ENCODE results near the gene CTDNEP1. TPM values are rescaled to one million over a fixed set of nuclear protein-coding genes. Genes with fewer than 3 reads are reported as not detected.
A peak's percentile ranks its signal among the peaks of the same experiment; 100 is the strongest.

CTDNEP1 gene
- total RNA-seq, 2 experiments from 2014 or later = 155 to 164 TPM

- DNase-seq = no peak
- ChIA-PET CTCF (interaction anchor here (4.2 kb wide), 1 partner anchor 20 kb away, joined by 34 read pairs; the partner anchor contains the start of gene PHF23), POLR2A (interaction anchor here (0.6 to 3.2 kb wide), 4 partner anchors 21 to 172 kb away, joined by 4 to 19 read pairs (median 4); partner anchors contain the start of genes GABARAP and PHF23)
- Mint-ChIP-seq H3K27me3 (peaks cover 1% of the 10 kb centered on the region), H3K4me1 (ENCODE audit: low read depth) (peaks cover 67% of the 10 kb centered on the region), H3K27ac (no peak overlapping the region), H3K9me3 (no peaks in the 10 kb centered on the region), H3K36me3 (peaks cover 15% of the 10 kb centered on the region), H3K4me3 (no peak overlapping the region)
- intact Hi-C loops (cut with micrococcal nuclease) = no loop called here
Observed at GRCh38 chr17:7218166-7218565, 33.4 kb downstream of the CTDNEP1 start.

GRCh38 chr17:7217113-7217987 is 34.2 kb downstream of the CTDNEP1 start:
- intact Hi-C loops (cut with micrococcal nuclease) = no loop called here
- CTCF ChIA-PET = no interaction called here
- no peaks in the 10 kb centered on the region for H3K9me3 Mint-ChIP-seq

GRCh38 chr17:7216242-7217112 is 35.1 kb downstream of the CTDNEP1 start:
- peak overlapping the region; percentile 33 for H3K4me3 Mint-ChIP-seq
- ChIA-PET POLR2A (interaction anchor here (0.5 kb wide), 1 partner anchor 1011 kb away, joined by 3 read pairs; no protein-coding TSS in a partner anchor), CTCF (no interaction called here)
- peaks cover 65% of the 10 kb centered on the region for H3K4me1 Mint-ChIP-seq (ENCODE audit: low read depth)
- H3K36me3 Mint-ChIP-seq = peaks cover 4% of the 10 kb centered on the region
- no peak for DNase-seq
- H3K9me3 Mint-ChIP-seq = no peaks in the 10 kb centered on the region
- intact Hi-C loops (cut with micrococcal nuclease) = no loop called here
- peak overlapping the region; percentile 62 for H3K27ac Mint-ChIP-seq
- peaks cover 7% of the 10 kb centered on the region for H3K27me3 Mint-ChIP-seq

More at GRCh38 chr17:7217113-7217987, 34.2 kb downstream of the CTDNEP1 start:
- Mint-ChIP-seq H3K4me3 (peak overlapping the region; percentile 55), H3K27me3 (peaks cover 1% of the 10 kb centered on the region), H3K27ac (peak overlapping the region; percentile 38), H3K4me1 (ENCODE audit: low read depth) (peaks cover 67% of the 10 kb centered on the region), H3K36me3 (peaks cover 9% of the 10 kb centered on the region)
- POLR2A ChIA-PET = interaction anchor here (0.6 kb wide), 1 partner anchor 89 kb away, joined by 4 read pairs; no protein-coding TSS in a partner anchor
- peak; percentile 42 for DNase-seq

- H3K4me3 Mint-ChIP-seq = no peak overlapping the region
- H3K4me1 Mint-ChIP-seq (ENCODE audit: low read depth) = peaks cover 58% of the 10 kb centered on the region
- ChIA-PET CTCF (interaction anchor here (2.0 kb wide), 1 partner anchor 114 kb away, joined by 5 read pairs; the partner anchor contains the start of gene NEURL4), POLR2A (interaction anchor here (0.5 kb wide), 1 partner anchor 1011 kb away, joined by 3 read pairs; no protein-coding TSS in a partner anchor)
- peaks cover 7% of the 10 kb centered on the region for H3K27me3 Mint-ChIP-seq
- intact Hi-C loops (cut with micrococcal nuclease) = loop anchor here (2.0 kb wide), 1 partner anchor 91 kb away; the partner anchor contains the start of gene EIF5A
- DNase-seq = no peak
- no peaks in the 10 kb centered on the region for H3K9me3 Mint-ChIP-seq
- H3K36me3 Mint-ChIP-seq = no peaks in the 10 kb centered on the region
- H3K27ac Mint-ChIP-seq = no peak overlapping the region
Observed at GRCh38 chr17:7215652-7216180, 35.8 kb downstream of the CTDNEP1 start.

GRCh38 chr17:7215136-7215638 is 36.3 kb downstream of the CTDNEP1 start:
- Mint-ChIP-seq H3K27me3 (peaks cover 7% of the 10 kb centered on the region), H3K9me3 (no peaks in the 10 kb centered on the region), H3K4me1 (ENCODE audit: low read depth) (peaks cover 53% of the 10 kb centered on the region), H3K36me3 (no peaks in the 10 kb centered on the region), H3K27ac (peak overlapping the region; percentile 89), H3K4me3 (peak overlapping the region; percentile 85)
- no peak for DNase-seq
- ChIA-PET POLR2A (interaction anchor here (1.0 to 1.7 kb wide), 2 partner anchors 10 to 180 kb away, joined by 4 to 7 read pairs; partner anchors contain the start of gene SLC16A13), CTCF (interaction anchor here (1.2 to 2.4 kb wide), 5 partner anchors 19 to 169 kb away, joined by 4 to 10 read pairs (median 5); partner anchors contain the start of genes DVL2 and NEURL4)
- intact Hi-C loops (cut with micrococcal nuclease) = loop anchor here (2.0 kb wide), 1 partner anchor 92 kb away; the partner anchor contains the start of gene EIF5A

GRCh38 chr17:7214300-7215135 is 37.0 kb downstream of the CTDNEP1 start:
- no peaks in the 10 kb centered on the region for H3K36me3 Mint-ChIP-seq
- peaks cover 52% of the 10 kb centered on the region for H3K4me1 Mint-ChIP-seq (ENCODE audit: low read depth)
- peak; percentile 100 for DNase-seq
- peak overlapping the region; percentile 89 for H3K27ac Mint-ChIP-seq
- H3K27me3 Mint-ChIP-seq = peaks cover 7% of the 10 kb centered on the region
- ChIA-PET CTCF (interaction anchor here (1.0 to 2.4 kb wide), 6 partner anchors 20 to 169 kb away, joined by 4 to 10 read pairs (median 4); partner anchors contain the start of genes DVL2 and NEURL4), POLR2A (interaction anchor here (0.7 to 1.7 kb wide), 3 partner anchors 10 to 179 kb away, joined by 3 to 7 read pairs (median 4); partner anchors contain the start of gene SLC16A13)
- peak overlapping the region; percentile 85 for H3K4me3 Mint-ChIP-seq
- no peaks in the 10 kb centered on the region for H3K9me3 Mint-ChIP-seq
- intact Hi-C loops (cut with micrococcal nuclease) = loop anchor here (1.0 to 2.0 kb wide), 5 partner anchors 9 to 92 kb away; partner anchors contain the start of genes DVL2, EIF5A, ELP5 and PHF23

GRCh38 chr17:7213895-7214299 is 37.6 kb downstream of the CTDNEP1 start:
- POLR2A ChIA-PET = interaction anchor here (0.5 to 1.7 kb wide), 4 partner anchors 9 to 178 kb away, joined by 3 to 7 read pairs (median 4); partner anchors contain the start of gene SLC16A13
- H3K36me3 Mint-ChIP-seq = no peaks in the 10 kb centered on the region
- H3K4me3 Mint-ChIP-seq = peak overlapping the region; percentile 85
- peak; percentile 80 for DNase-seq
- peaks cover 46% of the 10 kb centered on the region for H3K4me1 Mint-ChIP-seq (ENCODE audit: low read depth)
- intact Hi-C loops (cut with micrococcal nuclease) = loop anchor here (1.0 to 2.0 kb wide), 5 partner anchors 9 to 93 kb away; partner anchors contain the start of genes DVL2, EIF5A, ELP5 and PHF23
- H3K27ac Mint-ChIP-seq = peak overlapping the region; percentile 89
- no peaks in the 10 kb centered on the region for H3K9me3 Mint-ChIP-seq
- peaks cover 7% of the 10 kb centered on the region for H3K27me3 Mint-ChIP-seq
- CTCF ChIA-PET = interaction anchor here (1.0 to 2.4 kb wide), 6 partner anchors 21 to 168 kb away, joined by 4 to 10 read pairs (median 4); partner anchors contain the start of genes DVL2 and NEURL4

GRCh38 chr17:7211491-7212273 is 39.9 kb downstream of the CTDNEP1 start:
- no peak for DNase-seq
- Mint-ChIP-seq H3K27ac (no peak overlapping the region), H3K9me3 (no peaks in the 10 kb centered on the region), H3K36me3 (no peaks in the 10 kb centered on the region), H3K27me3 (peaks cover 7% of the 10 kb centered on the region), H3K4me1 (ENCODE audit: low read depth) (peaks cover 31% of the 10 kb centered on the region), H3K4me3 (no peak overlapping the region)
- POLR2A ChIA-PET = no interaction called here
- intact Hi-C loops (cut with micrococcal nuclease) = no loop called here
- CTCF ChIA-PET = no interaction called here

- CTCF ChIA-PET = no interaction called here
- DNase-seq = no peak
- Mint-ChIP-seq H3K36me3 (no peaks in the 10 kb centered on the region), H3K4me3 (no peak overlapping the region), H3K4me1 (ENCODE audit: low read depth) (peaks cover 25% of the 10 kb centered on the region), H3K27me3 (peaks cover 6% of the 10 kb centered on the region), H3K27ac (no peak overlapping the region), H3K9me3 (no peaks in the 10 kb centered on the region)
- intact Hi-C loops (cut with micrococcal nuclease) = no loop called here
- POLR2A ChIA-PET = no interaction called here
Observed at GRCh38 chr17:7208754-7209460, 42.6 kb downstream of the CTDNEP1 start.

Data from activated CD4-positive, alpha-beta memory T cell treated with anti-CD3 and anti-CD28 coated beads for 36 hours (primary cell).